AG04449 (cell line): ENCODE measurements around the gene LIMCH1.
A peak's percentile ranks its signal among the peaks of the same experiment; 100 is the strongest.

ENCODE experiments used
- CTCF ChIA-PET: fragments of 350-600 bp; formaldehyde crosslinking; extraction: SDS; loops from one replicate; lab custom pipeline; 2021; ENCODE audit warnings: antibody characterized with exemption; lab: Yijun Ruan, JAX
- POLR2A ChIA-PET: fragments of 400-600, 350-600 bp; formaldehyde crosslinking; extraction: SDS; loops from one replicate; lab custom pipeline; 2020; ENCODE audit warnings: antibody characterized with exemption, inconsistent platforms; lab: Yijun Ruan, JAX
- DNase-seq: peaks from one replicate; pipeline ENCODE4 v3.0.0-alpha.2; 2010; ENCODE audit warnings: low read depth, low spot score
- H3K4me3 ChIP-seq: 2 replicates; pipeline ENCODE4 v1.5.1; 2011; ENCODE audit warnings: low read depth, mild to moderate bottlenecking, control low read depth, low read length
- CTCF ChIP-seq: IDR thresholded peaks from one replicate; pipeline ENCODE4 v1.5.1; 2011; ENCODE audit warnings: mild to moderate bottlenecking, moderate library complexity, low read length, control low read depth, inconsistent platforms; ENCODE audit not compliant: insufficient read depth; ENCODE audit errors: missing control alignments

The LIMCH1 gene

DNA sequence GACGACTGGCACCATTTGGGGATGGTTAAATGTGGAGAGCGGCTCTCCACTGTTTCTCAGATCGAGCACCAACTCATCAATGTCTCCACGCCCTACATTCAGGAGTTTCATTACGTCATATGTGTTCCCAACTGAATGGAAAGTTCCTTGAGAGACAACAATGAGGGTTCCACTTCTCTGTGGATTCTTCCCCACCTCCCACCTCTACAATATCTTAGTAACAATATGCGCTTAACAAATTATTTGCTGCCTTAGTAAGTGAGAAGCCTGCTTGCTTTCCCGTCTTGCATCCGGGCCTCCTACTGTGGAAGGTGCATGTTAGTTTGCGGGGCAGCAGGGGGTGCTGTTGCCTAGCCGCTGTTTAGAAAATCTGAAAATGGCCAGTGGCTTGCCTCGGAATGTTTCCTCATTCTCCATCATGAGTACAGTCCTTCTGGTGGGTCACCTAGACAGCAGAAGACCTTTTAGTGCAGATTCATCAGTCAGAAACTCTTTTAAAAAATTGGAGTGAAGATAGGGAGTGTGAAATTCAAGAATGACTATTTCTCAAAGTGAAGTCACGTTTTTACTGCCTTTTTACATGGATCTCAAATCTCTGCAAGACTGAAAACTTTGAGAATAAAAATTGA is 154.9 kb downstream of the LIMCH1 start:
- CTCF ChIA-PET, result interaction anchor here (0.7 to 9.2 kb wide), 23 partner anchors 9 to 827 kb away, joined by 3 to 147 read pairs (median 4); no protein-coding TSS in a partner anchor
- H3K4me3 ChIP-seq, result no peak overlapping the region
- POLR2A ChIA-PET, result no interaction called here
- peak; percentile 83 for TF ChIP-seq CTCF
- peak; percentile 5 for DNase-seq

GRCh38 chr4:41693629-41694028 is 155.7 kb downstream of the LIMCH1 start:
- CTCF ChIA-PET, result interaction anchor here (0.7 to 9.2 kb wide), 20 partner anchors 8 to 826 kb away, joined by 3 to 147 read pairs (median 4); no protein-coding TSS in a partner anchor
- no peak for DNase-seq
- peak; percentile 54 for TF ChIP-seq CTCF
- H3K4me3 ChIP-seq, result no peak overlapping the region
- POLR2A ChIA-PET, result no interaction called here

- DNase-seq, result no peak
- no peak overlapping the region for H3K4me3 ChIP-seq
- TF ChIP-seq CTCF, result no peak
- ChIA-PET POLR2A (no interaction called here), CTCF (no interaction called here)
Observed at GRCh38 chr4:41696131-41696530, 158.2 kb downstream of the LIMCH1 start.

GRCh38 chr4:41696763-41697162 is 158.8 kb downstream of the LIMCH1 start:
- DNase-seq, result no peak
- no peak overlapping the region for H3K4me3 ChIP-seq
- no peak for TF ChIP-seq CTCF
- ChIA-PET POLR2A (interaction anchor here (0.6 kb wide), 1 partner anchor 14 kb away, joined by 4 read pairs; no protein-coding TSS in a partner anchor), CTCF (interaction anchor here (0.7 to 2.4 kb wide), 3 partner anchors 168 to 191 kb away, joined by 3 to 13 read pairs (median 9); no protein-coding TSS in a partner anchor)

DNA sequence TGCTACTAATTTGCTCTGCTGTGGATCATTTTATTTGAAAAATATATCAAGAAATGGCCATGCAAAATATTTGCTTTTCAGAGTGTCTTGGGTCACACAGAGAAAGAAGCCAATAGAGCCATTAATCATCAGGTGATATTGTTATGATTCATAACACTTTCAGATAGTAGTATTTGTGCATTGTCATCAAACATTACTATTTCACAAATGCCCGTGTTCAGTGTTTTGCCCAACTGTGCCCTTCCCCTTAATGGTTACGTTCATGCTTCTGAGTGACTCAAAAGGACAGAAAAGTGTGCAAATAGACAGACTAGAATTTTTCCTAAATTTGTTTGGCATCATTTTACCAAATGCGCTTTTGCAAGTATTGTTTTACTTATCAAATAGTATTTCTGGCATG is 164.0 kb downstream of the LIMCH1 start:
- ChIA-PET CTCF (interaction anchor here (0.7 to 1.0 kb wide), 3 partner anchors 9 to 421 kb away, joined by 3 to 5 read pairs (median 4); no protein-coding TSS in a partner anchor), POLR2A (no interaction called here)
- no peak for TF ChIP-seq CTCF
- no peak overlapping the region for H3K4me3 ChIP-seq
- DNase-seq, result no peak

DNA sequence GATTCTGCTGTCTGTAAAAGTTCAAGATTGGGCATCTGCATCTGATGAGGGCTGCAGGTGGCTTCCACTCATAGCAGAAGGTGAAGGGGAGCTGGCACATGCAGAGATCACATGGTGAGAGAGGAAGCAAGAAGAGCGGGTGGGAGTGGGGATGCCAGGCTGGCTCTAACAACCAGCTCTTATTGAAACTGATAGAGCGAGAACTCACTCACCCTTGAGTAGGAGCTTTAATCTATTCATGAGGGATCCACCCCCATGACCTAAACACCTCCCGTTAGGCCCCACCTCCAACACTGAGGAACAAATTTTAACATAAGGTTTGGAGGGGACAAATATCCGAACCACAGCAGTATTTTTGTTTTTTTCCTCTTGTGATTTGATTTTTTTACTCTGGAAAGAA is 164.8 kb downstream of the LIMCH1 start:
- TF ChIP-seq CTCF, result no peak
- ChIA-PET POLR2A (no interaction called here), CTCF (interaction anchor here (1.2 kb wide), 1 partner anchor 9 kb away, joined by 5 read pairs; no protein-coding TSS in a partner anchor)
- DNase-seq, result no peak
- no peak overlapping the region for H3K4me3 ChIP-seq
